Upper lobe of left lung (tissue), 4 donors: Measurements from ENCODE around the gene MARK1.

Source experiments
- CTCF ChIP-seq, 6 experiments: fragments of 450-650 bp in 4 of 6; fragments of 200-600 bp in 2 of 6; sonication (generic) in 2 of 6; IDR thresholded peaks; one replicate each; pipeline ENCODE4 v1.5.1; 2016 to 2019; ENCODE audit warnings: antibody characterized with exemption in 6 of 6
- POLR2A ChIP-seq, 4 donors: fragments of 450-650 bp; IDR thresholded peaks; one replicate each; pipeline ENCODE4 v1.5.1; 2016 to 2017; ENCODE audit warnings: antibody characterized with exemption in 4 of 4, mild to moderate bottlenecking in 2 of 4

GRCh38 chr1:220565670-220566069 is 37.7 kb downstream of the MARK1 start:
- TF ChIP-seq POLR2A (IDR thresholded peaks at IDR 0.05): no peak
- TF ChIP-seq CTCF (IDR thresholded peaks at IDR 0.05): no peak
